Activated CD8-positive, alpha-beta memory T cell treated with anti-CD3 and anti-CD28 coated beads, Interleukin-2, amount 50 U/mL, for 24 hours (primary cell): ENCODE results near the gene HSD17B1.

Experiments
- DNase-seq: peaks from one replicate; pipeline ENCODE4 v3.0.0-alpha.2; 2020; ENCODE audit errors: extremely low read depth

Gene HSD17B1

DNA sequence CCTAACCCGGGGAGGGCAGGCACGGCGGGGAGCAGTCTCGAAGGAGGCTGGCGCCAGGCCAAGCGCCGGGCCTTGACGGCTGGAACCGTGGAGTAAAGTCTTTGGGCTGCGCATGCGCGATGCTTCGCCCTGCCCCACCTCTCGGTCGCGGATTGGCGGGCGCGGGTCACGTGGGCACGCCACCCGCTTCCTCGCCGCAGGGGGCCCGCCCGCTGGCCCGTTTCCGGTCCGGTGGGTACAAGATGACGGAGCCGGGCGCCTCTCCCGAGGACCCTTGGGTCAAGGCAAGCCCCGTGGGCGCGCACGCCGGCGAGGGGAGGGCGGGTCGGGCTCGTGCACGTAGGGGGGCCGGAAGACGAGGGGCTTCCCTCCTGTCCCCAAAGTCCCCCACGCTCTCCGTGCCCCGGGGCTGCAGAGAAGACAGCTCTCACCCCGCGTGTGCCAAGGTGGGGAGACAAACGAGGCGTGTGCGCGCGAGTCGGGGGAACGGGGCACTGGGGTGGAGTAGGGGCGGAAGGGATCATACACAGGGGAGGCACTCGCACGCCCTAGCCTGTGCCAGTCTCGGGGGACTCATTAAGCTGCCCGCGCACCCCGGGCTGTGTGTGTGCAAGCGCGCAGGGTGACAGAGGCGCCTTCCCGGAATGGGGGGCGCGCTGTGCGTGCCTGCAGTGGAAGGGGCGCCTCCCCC, 14.3 kb downstream of the HSD17B1 start, which contains the start of gene MLX:
Gene MLX (plus strand): TSS at position 218 of the 691 bp plus-strand sequence. CDS start 25 bp downstream, at position 243.
- DNase-seq = peak; percentile 76

DNA sequence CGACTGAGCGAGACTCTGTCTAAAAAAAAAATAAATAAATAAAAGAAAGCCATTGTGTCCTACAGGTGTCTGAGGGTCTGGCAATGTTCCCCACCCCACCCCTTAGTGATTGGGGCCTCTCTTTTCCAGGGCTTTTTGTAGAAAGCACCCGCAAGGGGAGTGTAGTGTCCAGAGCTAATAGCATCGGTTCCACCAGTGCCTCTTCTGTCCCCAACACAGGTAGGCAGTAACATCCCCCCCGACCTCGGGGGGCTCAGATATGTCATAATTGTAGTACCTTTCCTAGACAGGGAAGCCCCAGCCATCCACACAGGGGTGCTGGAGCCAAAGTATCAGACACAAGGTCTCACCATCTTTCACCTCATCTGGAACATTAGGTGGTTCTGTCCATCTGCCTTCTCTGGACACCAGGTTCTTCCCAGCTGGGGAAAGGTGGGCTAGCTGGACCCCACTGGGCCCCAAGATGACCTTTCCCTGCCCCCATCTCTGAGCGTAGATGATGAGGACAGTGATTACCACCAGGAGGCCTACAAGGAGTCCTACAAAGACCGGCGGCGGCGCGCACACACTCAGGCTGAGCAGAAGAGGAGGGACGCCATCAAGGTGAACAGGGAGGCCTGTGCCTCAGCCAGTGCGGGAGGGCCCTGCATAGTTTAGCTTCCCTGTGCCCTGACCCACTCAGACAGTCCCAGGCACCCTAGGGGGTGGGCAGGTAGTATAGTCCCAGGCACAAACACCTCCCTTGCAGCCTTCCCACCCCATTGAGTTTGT, 15.8 kb downstream of the HSD17B1 start:
- no peak for DNase-seq

DNA sequence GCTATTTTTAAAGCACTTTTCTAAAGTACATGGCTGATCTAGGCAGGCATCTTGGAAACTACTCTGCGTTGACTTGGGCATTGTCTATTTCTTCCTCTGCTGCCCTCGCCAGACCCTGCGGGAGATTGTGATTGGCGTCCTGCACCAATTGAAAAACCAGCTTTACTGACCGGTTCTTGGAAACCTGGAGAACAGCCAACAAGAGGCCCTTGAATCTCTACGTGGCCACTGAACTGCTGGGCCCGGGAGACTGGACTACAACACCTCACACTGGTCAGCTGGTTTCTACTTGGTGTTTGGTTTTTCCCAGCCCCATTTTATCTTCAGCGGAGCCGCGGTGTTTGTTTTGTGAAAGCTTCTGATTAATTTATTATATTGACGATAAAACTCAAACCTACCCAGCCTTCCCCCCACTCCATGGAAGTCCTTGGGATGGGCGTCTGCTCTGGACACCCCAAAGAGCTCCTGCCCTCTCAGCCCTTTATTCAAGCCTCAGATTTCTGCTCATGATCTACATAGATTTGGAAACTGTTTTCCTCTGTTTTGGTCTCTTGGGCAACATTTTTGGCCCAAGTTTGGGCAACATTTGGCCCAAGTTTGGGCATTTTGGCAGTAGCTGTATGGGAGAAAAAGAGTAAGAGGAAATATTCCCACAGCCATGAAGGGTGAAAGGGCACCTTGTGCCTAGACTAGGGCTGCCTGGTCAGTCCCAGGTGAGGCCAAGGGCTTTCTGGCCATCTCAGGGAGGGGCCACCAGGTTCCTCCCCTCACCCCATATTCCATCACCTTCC, 18.9 kb downstream of the HSD17B1 start:
- no peak for DNase-seq

DNA sequence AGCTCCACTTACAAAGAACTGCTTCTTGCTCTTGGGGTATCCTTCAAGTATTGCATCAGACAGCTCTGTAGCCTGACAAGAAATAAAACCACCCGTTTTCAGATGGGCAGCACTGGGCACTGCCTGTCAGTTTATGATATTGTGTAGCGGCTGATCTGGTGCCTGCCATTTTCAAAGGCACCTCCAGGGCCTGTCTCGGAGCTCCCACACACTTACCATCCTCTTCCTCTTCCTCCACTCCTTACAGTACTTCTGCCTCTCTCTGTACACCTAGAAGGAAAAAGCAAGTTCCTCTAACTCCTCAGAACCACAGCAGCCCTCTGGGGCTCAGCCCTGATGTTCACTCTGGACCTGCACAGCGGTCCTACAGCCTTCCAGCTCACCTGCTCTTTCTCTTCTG, 20.4 kb downstream of the HSD17B1 start:
- no peak for DNase-seq

DNA sequence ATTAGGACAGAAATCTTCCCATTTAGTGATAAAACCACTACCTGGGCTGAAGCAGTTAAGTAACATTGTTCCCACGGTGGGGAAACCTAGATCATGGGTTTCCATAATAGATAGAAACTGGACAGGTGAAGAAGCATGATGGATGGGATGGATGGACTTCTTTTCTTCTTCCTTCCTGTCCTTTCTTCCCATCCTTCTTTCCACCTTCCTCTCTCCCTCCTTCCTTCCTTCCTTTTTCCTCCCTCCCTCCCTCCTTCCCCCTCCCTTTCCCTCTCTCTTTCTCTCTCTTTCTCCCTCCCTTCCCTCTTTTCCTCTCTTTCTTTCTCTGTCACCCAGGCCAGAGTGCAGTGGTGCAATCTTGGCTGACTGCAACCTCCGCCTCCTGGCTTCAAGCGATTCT, 21.7 kb downstream of the HSD17B1 start:
- DNase-seq = no peak

DNA sequence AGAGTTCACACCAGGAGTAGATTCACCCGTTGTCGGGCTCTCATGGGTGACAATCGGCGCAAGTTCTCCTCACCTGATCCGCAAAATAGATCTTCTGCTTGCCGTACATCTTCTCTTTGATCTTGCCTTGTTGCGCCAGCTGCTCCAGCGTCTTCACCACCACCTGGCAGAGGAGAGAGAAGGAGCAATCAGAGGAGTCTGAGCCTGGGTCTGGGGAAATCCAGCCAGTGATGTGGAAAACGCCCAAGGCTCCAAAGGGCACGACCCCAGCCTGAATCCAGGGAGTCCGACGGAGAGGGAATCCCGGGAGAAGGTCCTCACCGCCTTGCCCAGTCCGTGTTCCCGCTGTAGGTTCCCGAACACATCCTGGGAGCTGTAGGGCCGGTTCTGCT, 24.4 kb downstream of the HSD17B1 start:
- no peak for DNase-seq

DNA sequence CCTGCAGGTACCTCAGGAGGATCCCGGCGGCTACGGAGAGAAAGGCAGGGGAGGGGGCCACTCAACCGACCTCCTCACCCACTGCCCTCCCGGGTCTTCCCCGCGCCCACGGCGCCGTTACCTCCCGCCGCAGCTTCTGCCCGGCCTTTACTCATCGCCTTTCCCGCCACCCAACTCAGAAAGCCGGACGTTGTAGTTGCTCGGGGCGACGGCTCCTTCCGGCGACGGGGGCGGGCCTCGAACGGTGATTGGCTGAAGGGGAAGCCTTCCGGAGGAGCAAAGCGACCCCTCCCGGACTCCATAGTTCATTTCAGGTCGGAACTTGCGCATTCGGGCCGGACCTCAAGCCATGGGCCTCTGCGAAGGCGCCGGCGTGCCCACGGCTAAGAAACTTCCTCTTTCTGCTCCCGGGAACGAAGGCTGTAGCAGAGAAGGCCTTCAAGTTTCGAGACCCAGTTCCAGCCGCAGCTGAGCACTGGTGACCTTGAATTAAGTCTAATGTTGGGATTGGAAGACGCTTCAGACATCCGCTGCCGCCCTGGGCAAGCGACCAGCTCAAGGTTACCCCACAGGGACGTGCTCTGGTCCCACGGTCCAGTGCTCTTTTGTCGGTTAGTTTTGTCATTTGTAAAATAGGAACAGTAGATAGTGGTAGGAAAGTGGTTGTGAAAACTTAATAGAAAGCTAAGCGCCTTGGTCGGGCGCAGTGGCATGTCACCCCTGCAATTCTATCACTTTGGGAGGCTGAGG, 25.0 kb downstream of the HSD17B1 start, which contains the start of gene PSMC3IP:
Gene PSMC3IP (minus strand): TSS at position 198 of the 750 bp plus-strand sequence. CDS start 43 bp downstream, at position 155.
- DNase-seq = peak; percentile 88

DNA sequence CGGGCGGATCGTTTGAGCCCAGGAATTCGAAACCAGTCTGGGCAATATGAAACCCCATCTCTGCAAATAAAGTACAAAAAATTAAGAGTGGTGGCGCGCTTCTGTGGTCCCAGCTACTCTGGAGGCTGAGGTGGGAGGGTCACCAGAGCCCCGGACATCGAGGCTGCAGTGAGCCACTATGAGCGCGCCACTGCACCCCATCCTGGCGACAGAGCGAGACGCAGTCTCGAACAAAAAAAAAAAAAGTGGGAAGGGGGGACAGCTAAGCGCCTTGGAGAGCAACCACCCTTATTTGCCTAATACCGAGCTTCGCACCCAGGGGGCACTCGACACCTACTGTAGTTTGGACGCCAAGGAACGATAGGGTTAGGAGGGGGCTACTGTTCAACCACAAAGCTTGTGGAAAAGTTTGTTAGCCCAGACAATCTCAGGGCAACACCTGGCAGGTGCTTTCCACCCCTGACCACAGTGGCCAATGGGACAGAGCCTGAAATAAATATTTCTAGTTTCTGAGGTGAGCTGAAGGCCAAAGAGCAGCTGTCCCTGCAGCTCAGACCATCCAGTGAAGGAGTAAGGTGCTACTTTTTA, 25.7 kb downstream of the HSD17B1 start:
- peak; percentile 59 for DNase-seq

DNA sequence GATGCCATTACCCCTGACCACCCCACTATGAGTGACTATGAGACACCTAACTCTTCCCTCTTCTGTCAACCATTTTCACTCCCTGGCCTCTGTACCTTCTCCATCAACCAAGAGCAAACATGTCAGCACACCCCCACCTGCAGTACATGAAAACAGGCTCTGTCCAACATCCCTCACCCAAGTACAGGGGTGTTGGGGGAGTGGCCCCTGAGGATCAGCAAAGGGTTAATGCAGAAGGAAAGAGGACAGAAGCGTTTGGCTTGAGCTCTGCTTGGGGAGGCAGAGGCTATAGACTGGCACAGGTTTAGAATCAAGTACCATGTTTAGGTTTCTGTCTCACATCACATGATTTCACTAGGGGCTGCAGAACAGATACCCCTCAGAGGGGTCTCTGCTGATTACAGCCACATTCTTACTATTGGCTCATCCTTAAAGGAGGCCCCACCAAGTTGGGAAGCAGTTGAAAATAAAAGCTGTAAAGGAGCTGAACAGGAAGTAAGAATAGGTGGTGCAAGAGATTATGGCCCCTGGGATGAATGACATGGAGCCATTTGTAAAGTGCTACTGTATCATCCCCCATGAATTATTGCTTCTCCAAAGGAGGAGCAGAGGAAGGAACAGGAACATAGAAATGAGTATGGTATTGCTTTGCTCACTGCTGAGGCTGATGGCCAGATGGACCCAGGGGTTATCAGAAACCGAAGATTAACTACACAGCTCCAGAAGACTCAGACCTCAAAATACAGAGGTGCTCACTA, 27.2 kb downstream of the HSD17B1 start:
- no peak for DNase-seq

DNA sequence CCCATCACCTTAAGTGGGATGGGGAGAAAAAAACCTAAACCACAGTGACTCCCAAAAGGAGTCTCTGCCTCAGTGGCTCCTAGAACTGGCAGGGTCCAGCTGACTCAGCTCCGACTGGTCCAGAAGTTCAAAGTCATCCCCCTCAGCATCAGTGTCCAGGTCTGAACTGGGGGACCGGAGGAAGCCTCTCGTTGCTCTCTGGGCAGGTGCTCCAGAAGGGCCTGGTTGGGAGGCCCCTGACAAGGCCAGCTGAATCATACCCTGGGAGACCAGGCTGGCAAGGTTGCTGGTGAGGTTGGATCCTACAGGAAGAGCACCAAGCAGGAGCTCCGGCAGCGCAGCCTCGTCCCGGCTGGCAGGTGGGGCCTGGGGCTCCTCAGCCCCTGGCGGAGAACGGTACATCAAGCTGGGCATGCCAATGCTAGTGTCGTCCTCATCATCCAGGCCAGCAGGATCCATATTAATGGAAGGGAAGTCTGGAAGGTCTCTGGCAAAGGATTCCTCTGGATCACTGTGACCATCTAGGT, 29.1 kb downstream of the HSD17B1 start:
- no peak for DNase-seq

DNA sequence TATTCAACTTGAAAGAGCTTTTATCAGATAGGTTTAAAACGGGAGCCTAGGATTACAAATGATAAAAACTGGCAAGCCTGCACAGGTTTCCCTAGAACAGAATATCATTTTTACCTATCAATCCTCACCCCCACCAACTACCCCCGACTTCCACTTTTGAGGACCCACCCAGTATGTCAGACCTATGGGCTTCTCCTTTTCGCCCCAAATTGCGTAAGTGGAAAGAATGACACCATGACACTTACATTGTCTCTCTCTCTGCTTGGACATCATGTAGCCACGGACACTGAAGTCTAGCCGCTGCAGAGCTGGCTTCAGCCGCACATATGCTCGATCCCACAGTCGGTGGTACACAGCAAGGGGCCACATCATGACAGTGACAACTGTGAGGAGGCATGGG, 32.2 kb downstream of the HSD17B1 start:
- no peak for DNase-seq

DNA sequence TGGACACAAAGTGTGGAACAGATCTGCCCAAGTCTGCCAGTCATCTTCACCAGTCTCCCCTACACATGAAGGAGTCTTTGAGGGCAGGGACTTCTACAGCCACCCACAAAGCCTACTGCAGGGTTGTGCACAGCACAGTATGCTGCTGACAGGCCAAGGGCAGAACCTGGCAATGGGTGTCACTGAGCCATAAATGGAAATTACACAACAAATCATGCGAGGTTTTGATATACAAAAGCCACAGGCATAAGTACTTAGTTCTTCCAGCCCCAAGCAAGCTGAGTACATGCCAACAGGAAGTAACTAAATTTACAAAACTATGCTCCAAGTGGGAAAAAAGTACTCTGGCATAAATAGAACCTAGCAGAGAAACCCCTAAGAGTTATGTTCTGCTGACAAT, 32.6 kb downstream of the HSD17B1 start:
- DNase-seq = no peak

DNA sequence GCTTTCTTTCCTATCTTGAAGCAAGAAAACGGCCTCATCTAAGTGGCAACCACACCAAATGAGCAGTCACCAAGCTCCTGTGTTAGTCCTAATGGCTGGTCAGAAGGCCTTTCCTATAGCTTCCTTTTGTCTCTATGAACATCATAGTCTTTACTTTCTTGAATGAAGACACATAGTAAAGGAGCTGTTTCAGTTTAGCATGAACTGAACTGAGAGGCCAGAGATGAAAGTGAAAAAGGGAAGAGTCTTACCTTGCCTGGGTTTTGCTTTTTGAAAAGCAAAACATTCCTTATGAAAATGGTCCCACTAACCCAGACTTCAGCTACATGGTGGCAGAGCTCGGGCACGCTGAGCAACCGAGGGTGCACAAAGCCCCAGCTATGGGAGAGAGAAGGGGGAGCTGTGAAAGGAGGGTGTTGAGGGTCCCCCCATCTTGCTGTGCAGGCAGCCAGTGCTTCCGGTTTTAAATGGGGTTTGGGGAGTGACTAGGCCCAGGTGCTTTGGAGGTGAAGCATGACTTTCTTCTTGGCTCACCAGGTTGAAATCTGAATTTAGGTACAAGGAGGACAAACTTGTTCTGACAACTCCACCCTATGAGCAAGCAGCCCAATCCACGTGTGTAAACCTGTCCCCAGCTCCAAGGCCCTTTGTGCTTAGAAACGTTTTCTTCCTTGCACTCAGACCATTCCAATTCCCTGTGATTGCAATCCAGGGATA, 33.9 kb downstream of the HSD17B1 start:
- DNase-seq = no peak

DNA sequence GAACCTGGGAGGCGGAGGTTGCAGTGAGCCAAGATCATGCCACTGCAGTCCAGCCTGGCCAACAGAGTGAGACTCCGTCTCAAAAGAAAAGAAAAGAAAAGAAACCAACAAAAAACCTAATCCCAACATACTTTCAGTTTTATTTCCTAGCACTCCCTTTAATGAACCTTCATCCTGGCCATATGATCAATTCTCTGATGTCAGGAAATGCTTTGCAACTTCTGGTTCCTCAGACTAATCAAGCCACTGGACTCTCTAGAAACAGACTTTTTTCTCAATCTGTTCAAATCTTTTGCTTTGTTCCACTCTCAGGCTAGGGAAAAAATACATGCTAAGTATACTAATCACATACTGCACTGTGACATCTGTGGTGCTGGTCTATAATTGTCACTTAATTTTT, 38.2 kb downstream of the HSD17B1 start:
- no peak for DNase-seq

DNA sequence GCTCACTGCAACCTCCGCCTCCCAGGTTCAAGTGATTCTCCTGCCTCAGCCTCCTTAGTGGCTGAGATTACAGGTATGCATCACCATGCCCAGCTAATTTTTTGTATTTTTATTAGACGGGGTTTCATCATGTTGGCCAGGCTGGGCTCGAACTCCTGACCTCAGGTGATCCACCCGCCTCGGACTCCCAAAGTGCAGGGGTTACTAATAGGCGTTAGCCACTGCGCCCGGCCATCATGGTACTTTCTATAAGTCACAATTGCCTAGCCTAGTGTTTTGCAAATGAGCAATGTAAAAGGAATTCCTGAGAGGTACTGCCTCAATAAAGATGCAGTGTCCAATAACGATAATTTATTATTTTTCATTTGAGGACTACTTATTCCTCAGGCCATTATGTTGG, 38.7 kb downstream of the HSD17B1 start:
- no peak for DNase-seq

DNA sequence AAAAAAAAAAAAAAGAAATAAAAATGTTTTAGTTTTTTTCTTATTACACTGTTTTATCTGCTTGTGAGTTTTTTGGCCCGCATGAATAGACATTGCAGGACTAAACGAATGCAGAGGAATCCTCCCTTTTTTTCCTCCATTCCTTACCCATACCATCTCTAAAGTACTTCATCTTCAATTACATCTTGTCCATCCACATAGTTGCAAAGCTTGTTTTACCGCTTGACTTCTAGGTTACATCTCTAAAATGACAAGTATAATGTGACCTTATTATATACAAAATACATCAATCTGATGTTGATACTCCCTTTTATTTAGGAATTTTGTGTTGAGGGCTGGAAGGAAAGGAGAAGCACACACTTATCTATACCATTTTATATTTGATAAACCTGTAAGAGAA, 43.7 kb downstream of the HSD17B1 start:
- DNase-seq = no peak

DNA sequence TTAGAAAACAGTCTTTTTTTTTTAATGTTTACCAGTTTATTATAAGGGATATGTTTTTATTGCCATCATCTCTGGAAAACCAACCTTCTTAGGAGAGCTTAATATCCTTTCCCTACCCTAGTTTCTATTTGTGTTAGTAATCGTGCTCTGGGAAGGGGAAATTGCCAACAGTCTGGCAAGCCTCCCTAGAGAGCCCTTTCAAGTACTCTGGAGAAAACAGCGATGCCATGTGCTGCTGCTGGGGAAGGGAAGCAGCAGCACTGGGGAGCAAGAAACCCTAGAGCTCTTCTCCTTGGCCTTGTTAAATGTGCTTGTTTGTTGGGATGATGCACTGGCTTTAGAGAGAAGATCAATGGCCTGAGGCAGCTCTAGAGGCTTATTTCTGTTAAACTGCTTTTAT, 46.2 kb downstream of the HSD17B1 start:
- no peak for DNase-seq

DNA sequence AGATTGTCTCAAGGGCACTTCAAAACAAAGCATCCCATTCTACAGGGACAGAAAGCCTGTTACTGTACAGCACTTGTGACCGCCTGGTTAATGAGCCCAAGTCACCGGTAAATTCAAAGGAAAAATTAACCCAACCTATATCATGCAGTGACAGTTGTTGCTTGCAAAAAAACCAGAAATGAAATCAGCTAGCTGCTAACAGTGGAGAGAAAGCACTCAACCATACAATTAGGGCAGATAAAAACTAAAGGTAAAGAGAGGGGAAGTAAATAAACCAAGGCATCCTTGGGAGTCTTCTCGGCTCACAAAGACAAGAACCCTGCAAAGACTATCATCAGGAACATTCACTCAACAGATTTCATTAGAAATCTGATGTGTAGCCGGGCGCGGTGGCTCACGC, 50.6 kb downstream of the HSD17B1 start:
- DNase-seq = no peak
